Prostate gland (tissue), 2 donors: ENCODE measurements around the gene ASXL3. TPM values are rescaled to one million over a fixed set of nuclear protein-coding genes. Genes with fewer than 3 reads are reported as not detected.

ENCODE experiments used
- DNase-seq: peaks from one replicate; pipeline ENCODE4 v3.0.0-alpha.2; 2019; ENCODE audit warnings: low spot score
- H3K27ac ChIP-seq, 2 donors: fragments of 200-600 bp; sonication (generic); 2 replicates each; pipeline ENCODE4 v1.5.1; 2017 to 2019
- H3K27me3 ChIP-seq: fragments of 200-600 bp; sonication (generic); replicated peaks from 2 replicates; pipeline ENCODE4 v1.5.1; 2019; ENCODE audit not compliant: insufficient read depth
- H3K36me3 ChIP-seq, 2 donors: fragments of 200-600 bp; sonication (generic); 1 replicate in 1 of 2; 2 replicates in 1 of 2; pipeline versions ENCODE4 v1.5.1 to v1.8.1; 2017 to 2019
- H3K4me1 ChIP-seq: fragments of 200-600 bp; sonication (generic); replicated peaks from 2 replicates; pipeline ENCODE4 v1.5.1; 2019
- H3K4me3 ChIP-seq, 2 donors: fragments of 200-600 bp; sonication (generic); 2 replicates each; pipeline ENCODE4 v1.5.1; 2017 to 2019
- H3K9me3 ChIP-seq: fragments of 200-600 bp; sonication (generic); 2 replicates; pipeline ENCODE4 v1.5.1; 2017
- CTCF ChIP-seq, 4 experiments: fragments of 200-600 bp in 2 of 4; fragments of 450-650 bp in 2 of 4; sonication (generic) in 2 of 4; IDR thresholded peaks; 1 replicate in 3 of 4; 2 replicates in 1 of 4; pipeline ENCODE4 v1.5.1; 2016 to 2019; ENCODE audit warnings: antibody characterized with exemption in 4 of 4, mild to moderate bottlenecking in 2 of 4, moderate library complexity in 2 of 4
- POLR2A ChIP-seq: fragments of 450-650 bp; IDR thresholded peaks from one replicate; pipeline ENCODE4 v1.6.1; 2016; ENCODE audit warnings: antibody characterized with exemption, mild to moderate bottlenecking
- POLR2AphosphoS5 ChIP-seq: sonication (generic); formaldehyde crosslinking; IDR thresholded peaks from one replicate; pipeline ENCODE4 v1.6.1; 2017; ENCODE audit warnings: antibody characterized with exemption
- WGBS: methylation state at CpG from one replicate; pipeline ENCODE4 v1.1.5; 2018; 5-methylcytosine and 5-hydroxymethylcytosine counted together
- intact Hi-C: fragments of 100-400 bp; cut with DNase I; formaldehyde crosslinking; loops from one replicate; pipeline ENCODE4 v1.14.2; 2022
- total RNA-seq, 2 donors: library from RNA; depleted of rRNA; stranded (reverse); fragments of >200 nt; gene quantifications; one replicate each; pipeline ENCODE4 v1.1.0, GENCODE V29; 2016

ASXL3 gene
- total RNA-seq, 2 donors from 2014 or later = 5.1 to 7.3 TPM

GRCh38 chr18:33575451-33575850 is 2.6 kb upstream of the ASXL3 start:
- H3K27ac ChIP-seq = peak overlapping the region in 1 of 2 donors; percentile 86
- TF ChIP-seq POLR2A = no peak
- TF ChIP-seq CTCF (IDR thresholded peaks at IDR 0.05) = no peak
- TF ChIP-seq POLR2AphosphoS5 = no peak
- no peaks in the 10 kb centered on the region for H3K9me3 ChIP-seq
- H3K4me3 ChIP-seq = no peak overlapping the region
- intact Hi-C loops = loop anchor here (5.0 to 10.0 kb wide), 2 partner anchors 151 to 182 kb away; no protein-coding TSS in a partner anchor
- H3K27me3 ChIP-seq = no peaks in the 10 kb centered on the region
- no peaks in the 10 kb centered on the region for H3K4me1 ChIP-seq
- no peak for DNase-seq
- H3K36me3 ChIP-seq = no peaks in the 10 kb centered on the region

DNA sequence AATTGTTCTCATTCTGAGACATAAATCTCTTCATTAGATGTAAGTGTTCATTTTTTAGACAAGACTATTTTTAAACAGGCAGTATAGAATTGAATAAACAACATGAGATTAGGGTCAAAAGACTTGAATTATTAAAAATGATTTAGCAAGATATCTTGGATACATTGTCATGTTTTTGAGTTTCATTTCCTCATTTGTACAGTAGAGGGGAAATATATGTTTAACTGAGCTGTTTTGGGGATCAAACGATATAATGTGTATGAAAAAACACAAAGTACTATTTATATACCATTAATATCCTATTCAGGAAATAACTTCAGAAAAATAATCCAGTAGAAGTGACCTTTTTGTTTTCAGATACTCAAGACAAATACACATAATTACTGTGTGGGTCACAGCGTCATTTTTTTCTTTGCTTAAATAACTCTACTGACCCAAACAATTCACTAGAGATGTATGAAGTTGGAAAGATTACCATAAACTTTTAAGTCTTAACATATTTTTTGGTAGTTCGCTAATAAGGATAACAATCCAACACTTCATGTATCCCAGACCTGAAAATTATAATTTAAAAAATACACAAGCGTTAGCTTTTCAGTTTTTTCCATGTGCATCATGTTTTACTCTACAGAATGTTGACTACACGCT is 896 bp upstream of the ASXL3 start:
- no peaks in the 10 kb centered on the region for H3K9me3 ChIP-seq
- no peaks in the 10 kb centered on the region for H3K4me1 ChIP-seq
- peak overlapping the region; percentile 57 to 63 for H3K4me3 ChIP-seq
- intact Hi-C loops = loop anchor here (2.0 to 10.0 kb wide), 3 partner anchors 152 to 646 kb away; no protein-coding TSS in a partner anchor
- peak overlapping the region; percentile 86 to 88 for H3K27ac ChIP-seq
- H3K36me3 ChIP-seq = no peaks in the 10 kb centered on the region
- DNase-seq = no peak
- H3K27me3 ChIP-seq = no peaks in the 10 kb centered on the region
- WGBS = 15% methylated on average over 5 of the region's 5 CpGs
- no peak for TF ChIP-seq POLR2AphosphoS5
- no peak for TF ChIP-seq POLR2A
- no peak for TF ChIP-seq CTCF (IDR thresholded peaks at IDR 0.05)

- no peaks in the 10 kb centered on the region for H3K36me3 ChIP-seq
- peak; percentile 10 for DNase-seq
These were observed 714 bp downstream of the ASXL3 start for GRCh38 chr18:33578518-33579348.

GRCh38 chr18:33579349-33580215 is 1.6 kb downstream of the ASXL3 start:
- H3K4me3 ChIP-seq = peak overlapping the region; percentile 57 to 63
- TF ChIP-seq POLR2A = no peak
- TF ChIP-seq POLR2AphosphoS5 = no peak
- TF ChIP-seq CTCF (IDR thresholded peaks at IDR 0.05) = no peak
- intact Hi-C loops = loop anchor here (5.0 to 10.0 kb wide), 2 partner anchors 155 to 178 kb away; no protein-coding TSS in a partner anchor
- H3K4me1 ChIP-seq = no peaks in the 10 kb centered on the region
- H3K27ac ChIP-seq = peak overlapping the region; percentile 68 to 85
- H3K9me3 ChIP-seq = no peaks in the 10 kb centered on the region
- H3K36me3 ChIP-seq = no peaks in the 10 kb centered on the region
- no peak for DNase-seq
- 16% methylated on average over 16 of the region's 16 CpGs for WGBS
- no peaks in the 10 kb centered on the region for H3K27me3 ChIP-seq

More at GRCh38 chr18:33578518-33579348, 714 bp downstream of the ASXL3 start:
- under 1% methylated on average over 57 of the region's 80 CpGs for WGBS
- no peaks in the 10 kb centered on the region for H3K27me3 ChIP-seq
- no peaks in the 10 kb centered on the region for H3K4me1 ChIP-seq
- intact Hi-C loops = loop anchor here (5.0 to 10.0 kb wide), 2 partner anchors 154 to 179 kb away; no protein-coding TSS in a partner anchor
- peak overlapping the region; percentile 57 to 63 for H3K4me3 ChIP-seq
- peak overlapping the region; percentile 68 to 85 for H3K27ac ChIP-seq
- no peaks in the 10 kb centered on the region for H3K9me3 ChIP-seq
- TF ChIP-seq POLR2A (no peak), CTCF (IDR thresholded peaks at IDR 0.05) (no peak), POLR2AphosphoS5 (no peak)
